Measurements from ENCODE around the gene RPTOR. TPM values are rescaled to one million over a fixed set of nuclear protein-coding genes. Genes with fewer than 3 reads are reported as not detected.
"Not testable (repeated sequence)": the region's sequence is repeated elsewhere in the genome, so short reads cannot be mapped to it uniquely, and the experiment has no call there.

RPTOR gene
- polyA plus RNA-seq, 5 donors, result 13.5 to 23.7 (median 15.7) TPM

DNA sequence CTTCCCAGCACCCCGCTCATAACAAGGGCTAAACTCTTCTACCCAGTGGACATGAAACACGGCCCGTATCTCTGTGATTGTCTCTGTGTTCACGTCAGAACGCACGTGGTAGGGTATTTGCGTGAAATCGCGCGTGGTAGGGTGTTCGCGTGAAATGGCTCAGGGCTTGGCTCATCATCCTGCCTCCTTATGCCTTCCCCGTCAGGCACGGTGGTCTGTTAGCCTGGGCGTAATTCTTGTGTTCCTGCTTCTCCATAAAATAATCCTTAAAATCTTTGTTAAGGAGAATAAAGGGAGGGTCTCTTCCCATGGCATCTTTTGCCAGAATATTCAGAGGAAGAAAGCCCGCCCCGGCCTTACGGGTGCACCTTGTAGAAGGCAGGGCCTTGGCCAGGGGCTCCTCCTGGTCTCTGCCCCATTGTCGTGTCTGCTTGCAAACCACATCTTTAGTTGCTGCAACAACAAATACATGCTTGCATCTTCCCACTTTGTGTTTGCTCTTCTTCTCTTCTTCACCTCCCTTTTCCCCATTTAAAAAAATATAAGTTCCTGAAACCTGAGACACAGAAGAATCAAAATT lies 330.3 kb downstream of the RPTOR start:
- DNase-seq, result no peak

DNA sequence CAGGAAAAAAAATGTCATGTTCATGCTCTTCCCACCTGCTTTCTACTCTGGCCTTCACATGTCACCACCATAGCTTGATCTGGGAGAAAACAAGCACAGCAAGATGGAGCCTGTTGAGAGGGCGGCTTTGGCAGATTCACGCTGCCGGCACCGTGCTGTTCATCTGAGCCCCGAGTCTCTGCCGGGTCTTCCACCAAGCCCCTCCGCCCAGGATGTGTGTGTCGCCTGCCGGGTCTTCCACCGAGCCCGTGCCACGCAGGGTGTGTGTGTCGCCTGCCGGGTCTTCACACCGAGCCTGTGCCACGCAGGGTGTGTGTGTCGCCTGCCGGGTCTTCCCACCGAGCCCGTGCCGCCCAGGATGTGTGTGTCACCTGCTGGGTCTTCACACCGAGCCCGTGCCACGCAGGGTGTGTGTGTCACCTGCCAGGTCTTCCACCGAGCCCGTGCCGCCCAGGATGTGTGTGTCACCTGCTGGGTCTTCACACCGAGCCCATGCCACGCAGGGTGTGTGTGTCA lies 330.9 kb downstream of the RPTOR start:
- DNase-seq, result not testable (repeated sequence)

DNA sequence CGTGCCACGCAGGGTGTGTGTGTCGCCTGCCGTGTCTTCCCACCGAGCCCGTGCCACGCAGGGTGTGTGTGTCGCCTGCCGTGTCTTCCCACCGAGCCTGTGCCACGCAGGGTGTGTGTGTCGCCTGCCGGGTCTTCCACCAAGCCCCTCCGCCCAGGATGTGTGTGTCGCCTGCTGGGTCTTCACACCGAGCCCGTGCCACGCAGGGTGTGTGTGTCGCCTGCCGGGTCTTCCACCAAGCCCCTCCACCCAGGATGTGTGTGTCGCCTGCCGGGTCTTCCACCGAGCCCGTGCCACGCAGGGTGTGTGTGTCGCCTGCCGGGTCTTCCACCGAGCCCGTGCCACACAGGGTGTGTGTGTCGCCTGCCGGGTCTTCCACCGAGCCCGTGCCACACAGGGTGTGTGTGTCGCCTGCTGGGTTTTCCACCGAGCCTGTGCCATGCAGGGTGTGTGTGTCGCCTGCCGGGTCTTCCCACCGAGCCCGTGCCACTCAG lies 331.9 kb downstream of the RPTOR start:
- DNase-seq, result not testable (repeated sequence)

DNA sequence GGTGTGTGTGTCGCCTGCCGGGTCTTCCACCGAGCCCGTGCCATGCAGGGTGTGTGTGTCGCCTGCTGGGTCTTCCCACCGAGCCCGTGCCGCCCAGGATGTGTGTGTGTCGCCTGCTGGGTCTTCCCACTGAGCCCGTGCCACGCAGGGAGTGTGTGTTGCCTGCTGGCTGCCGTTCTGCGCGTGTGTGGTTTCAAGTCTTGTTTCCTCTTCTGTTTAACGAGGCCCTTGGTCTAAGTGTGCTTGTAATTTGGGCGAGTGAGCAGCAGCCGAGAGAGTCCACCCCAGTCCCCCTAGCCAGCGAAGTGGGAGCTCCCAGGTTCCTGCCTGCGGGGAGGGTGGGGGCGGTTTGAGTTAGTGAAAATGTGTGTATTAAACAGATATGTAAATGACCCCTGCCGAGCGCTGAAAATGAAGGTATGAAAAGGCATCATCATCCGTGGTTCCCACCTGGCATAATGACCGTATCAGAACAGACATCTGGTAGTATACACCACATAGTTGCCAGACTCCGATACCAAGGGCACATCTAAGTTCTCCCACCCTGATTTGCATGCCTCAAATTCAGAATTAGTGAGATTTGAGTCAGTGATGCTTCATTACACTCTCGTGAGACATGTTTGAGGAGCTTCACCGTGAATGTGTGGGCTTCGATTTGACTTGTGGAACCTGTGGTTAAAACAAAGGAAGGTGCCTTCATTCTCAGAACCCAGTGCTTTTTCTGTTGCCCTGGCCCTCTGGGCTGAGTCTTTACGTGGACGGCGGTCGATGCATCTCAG lies 332.5 kb downstream of the RPTOR start:
- no peak for DNase-seq

DNA sequence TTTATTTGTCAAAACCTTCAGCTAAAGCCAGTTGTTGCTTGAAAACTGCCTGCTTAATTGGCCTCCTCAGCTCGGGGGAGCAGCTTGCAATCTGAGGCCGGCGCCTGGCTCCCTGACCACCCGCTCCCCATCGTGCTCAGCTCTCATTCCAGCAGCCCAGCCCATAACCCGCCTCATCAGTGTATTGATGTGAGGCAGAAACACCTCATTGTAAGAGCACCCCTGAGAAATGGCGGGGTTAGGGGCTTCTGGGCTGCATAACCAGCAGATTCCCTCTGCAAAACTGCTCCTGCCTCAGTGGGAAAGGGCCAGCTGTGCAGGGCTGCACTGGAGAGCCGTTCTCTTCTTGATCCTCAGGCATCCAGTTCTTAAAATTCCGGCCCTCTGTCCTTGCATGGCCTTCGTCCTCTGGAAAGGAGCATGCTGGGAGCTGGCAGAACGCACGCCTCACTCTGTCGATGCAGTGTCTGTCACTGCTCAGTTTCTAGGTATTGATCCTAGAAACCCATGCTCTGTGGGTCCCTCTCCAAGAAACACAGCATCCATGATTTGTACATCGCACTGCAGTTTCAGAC lies 333.2 kb downstream of the RPTOR start:
- no peak for DNase-seq

DNA sequence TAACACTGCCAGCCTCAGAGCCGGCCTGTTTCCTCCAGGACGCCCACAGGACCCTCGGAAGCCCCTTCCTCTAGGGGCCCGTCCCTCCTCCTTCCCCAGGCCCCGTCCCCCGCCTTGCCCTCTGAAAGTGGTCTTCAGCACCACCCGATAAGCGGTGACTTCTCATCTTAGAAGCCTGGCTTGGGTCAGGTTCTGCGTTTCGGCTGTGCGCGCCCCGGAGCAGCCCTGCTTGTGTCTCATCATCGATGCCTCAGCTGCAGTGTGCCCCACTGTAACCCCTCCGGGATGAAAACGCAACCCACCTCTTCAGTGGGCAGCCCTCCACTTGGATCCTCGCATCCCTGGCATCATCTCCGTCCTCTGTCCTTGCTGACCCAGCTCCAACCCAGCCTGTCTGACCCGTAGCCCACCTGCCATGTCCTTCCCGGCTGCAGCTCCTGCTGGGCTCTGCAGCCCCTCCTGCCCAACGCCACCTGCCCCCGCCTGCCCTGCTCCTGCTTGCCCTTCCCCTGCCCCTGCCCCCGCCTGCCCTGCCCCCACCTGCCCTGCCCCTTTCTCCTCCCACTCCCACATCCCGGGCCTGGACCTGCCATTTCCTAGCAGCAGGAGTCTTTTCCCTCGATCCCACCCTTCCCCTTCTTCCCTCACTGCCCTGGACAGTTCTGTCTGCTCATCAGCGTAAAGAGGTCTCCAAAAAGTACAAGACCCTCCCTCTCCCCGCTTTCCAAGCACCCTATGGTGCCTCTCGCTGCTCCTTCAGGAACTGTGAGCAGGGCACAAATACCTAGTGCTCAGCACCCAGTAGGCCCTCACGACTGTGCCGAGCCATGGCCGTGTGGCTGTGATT lies 334.5 kb downstream of the RPTOR start:
- no peak for DNase-seq

DNA sequence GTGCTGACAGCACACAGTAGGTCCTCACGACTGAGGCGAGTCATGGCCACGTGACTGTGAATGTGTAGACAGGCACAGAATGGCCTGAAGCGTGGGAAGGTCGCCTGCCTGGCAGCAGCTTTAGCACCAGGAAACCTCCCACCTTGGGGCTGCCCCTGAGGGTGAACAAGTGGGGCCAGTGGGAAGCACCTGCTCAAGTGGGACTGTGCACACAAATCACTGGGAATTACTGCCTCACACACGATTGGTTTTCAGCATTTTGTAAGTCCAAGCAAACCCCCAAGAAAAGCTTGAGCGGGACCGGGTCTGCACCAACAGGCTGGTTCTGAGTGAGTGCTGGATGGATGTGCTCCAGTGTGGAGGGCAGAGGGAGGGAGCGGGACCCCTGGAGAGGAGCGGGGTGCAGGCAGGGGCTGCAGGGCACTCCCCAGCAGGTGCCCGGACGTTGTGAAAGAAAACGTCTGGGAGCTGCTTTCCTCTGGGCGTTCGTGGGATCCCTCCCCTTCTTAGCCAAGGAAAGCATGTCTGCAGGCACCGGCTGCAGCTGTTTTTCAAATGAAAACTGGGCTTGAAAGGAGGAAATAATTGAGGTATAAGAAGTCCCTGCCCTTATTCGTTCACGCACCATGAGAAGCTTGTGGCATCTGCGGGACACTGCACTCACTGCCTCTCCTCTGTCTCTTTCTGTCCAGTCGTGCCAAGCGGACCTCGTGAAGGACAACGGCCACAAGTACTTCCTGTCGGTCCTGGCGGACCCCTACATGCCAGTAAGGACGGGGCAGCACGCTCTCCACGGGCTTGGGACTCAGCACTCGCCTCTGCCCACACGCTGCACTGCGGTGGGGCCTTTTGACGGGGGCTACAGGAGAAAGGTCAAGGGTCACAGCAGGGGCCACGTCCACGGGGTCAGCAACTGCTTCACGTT lies 335.3 kb downstream of the RPTOR start:
- no peak for DNase-seq

DNA sequence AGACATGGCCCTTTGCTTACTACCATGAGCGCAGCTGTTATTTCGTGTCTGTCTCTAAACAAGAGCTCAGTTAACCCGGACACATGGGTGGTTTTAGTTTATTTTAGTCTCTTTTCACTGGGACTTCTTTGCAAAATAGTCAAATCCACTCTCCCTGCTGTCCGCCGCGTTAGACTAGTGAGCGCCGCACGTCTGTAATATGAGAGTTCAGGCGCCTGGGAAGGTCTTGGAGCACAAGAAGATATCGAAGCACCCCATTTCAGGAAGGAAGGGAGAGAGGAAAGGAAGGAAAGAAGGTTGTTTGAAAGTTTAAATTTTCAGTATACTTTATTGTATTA lies 336.0 kb downstream of the RPTOR start:
- no peak for DNase-seq

DNA sequence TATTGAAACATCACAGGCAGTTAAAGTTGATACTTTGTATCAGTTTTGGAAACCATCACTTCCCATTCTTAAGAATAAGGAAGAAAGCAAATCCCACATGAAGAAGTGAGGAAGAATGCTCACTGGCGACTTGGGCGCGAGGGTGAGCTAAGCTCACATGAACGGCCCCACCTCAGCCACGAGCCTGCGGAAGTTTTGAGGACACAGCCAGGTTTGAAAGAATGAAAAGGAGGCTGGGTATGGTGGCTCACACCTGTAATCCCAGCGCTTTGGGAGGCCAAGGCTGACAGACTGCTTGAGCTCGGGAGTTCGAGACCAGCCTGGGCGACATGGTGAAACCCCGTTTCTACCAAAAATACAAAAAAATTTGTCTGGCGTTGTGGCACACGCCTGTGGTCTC lies 336.7 kb downstream of the RPTOR start:
- no peak for DNase-seq

DNA sequence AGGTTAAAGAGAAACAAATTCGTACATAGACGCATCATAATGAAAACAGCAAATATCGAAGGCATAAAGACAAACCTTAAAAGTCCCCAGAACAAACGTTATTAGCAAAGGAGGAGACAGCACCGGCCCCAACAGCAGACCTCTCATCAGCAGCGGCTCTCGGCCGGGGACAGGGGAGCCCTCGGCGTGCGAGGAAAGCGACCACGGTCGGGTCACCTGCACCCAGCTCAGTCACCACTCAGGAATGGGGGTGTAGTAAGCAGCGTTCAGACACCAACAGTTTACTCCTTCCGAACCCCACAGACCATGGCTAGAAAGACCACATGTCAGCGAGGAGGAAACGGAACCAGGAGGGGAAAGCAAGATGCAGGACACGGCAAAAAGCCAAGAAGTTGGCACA lies 337.7 kb downstream of the RPTOR start:
- DNase-seq, result no peak

DNA sequence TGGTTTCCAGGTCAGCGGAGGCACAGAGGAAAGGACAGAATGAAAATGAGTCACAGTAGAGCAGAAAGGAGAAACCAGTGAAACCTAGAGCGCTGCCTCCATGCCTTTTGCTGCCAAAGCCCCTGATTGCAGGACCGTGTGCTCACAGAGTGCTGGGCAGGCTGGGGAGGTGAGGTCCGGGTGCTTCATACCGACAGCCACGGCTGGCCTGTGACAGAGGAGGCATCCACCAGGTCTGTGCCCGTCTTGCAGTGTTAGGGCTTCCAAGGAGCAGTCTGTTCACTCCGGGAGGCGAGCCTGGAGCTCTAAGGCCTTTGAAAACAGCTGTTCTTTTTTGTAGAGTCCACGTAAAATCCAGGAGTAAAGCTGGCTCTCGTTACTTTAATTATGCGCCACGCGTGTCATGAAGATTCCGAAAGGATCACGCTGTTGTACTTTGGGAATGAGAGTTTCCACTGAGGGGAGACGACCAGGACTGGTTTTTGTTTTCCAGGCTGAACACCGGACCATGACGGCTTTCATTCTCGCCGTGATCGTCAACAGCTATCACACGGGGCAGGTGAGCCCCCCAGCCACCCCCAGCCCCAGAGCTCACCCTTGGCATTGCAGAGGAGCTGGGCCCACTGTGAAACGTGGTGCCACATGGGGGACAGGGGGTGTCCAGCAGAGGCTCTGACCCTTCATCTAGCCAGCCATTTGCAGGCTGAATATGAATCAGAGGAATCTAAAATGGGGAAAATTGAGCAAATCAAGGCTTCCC lies 338.5 kb downstream of the RPTOR start:
- no peak for DNase-seq

DNA sequence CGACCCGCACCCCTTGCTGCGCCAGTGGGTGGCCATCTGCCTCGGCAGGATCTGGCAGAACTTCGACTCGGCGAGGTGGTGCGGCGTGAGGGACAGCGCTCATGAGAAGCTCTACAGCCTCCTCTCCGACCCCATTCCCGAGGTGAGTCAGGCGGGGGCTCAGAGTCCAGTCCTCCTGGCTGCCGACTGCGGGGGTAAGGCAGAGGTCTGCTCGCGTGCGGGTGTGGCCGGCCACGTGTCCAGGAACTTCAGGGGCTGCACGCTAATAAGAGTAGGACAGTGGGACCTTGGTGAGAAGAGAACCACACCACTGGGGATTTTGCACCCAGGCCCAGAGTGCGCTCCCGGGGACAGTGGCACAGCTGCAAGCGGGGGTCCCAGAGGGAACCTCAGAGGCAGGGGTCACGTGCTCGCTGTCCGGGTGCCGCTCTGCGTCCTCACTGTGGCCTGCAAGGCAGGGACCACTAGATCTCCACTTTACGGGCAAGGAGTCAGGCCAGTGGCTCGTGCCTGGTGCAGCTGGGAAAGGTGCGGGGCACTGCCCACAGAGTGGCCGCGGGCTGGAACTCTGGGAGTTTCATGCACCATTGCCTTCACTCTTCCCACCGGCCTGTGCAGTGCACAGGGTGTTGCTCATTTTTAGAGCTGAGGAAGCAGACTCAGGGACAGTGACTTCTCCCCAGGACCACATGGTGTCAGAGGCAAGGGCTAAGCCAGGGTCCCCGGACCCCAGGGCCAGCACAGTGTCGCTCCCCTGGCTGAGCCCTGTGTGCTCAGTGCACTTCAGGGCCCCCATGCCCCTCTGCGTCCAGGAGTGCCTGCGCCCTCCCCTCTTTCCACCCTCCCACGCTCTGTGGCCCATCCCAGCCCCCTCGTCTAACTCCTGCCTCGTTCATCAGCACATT lies 339.4 kb downstream of the RPTOR start:
- DNase-seq, result no peak

DNA sequence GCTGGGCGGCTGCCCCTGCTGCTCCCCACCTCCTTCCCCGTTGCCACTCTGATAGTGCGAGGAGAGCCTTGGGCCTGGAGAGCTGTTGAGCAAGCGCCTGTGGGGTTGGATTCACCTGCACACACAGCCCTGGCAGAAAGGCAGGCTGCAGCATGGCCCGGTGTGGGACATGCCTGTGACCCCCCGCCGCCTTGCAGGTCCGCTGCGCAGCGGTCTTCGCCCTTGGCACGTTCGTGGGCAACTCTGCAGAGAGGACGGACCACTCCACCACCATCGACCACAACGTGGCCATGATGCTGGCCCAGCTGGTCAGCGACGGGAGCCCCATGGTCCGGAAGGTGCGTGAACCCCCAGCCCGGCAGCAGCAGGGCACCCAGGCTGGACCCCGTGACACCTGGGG lies 340.2 kb downstream of the RPTOR start:
- DNase-seq, result no peak

DNA sequence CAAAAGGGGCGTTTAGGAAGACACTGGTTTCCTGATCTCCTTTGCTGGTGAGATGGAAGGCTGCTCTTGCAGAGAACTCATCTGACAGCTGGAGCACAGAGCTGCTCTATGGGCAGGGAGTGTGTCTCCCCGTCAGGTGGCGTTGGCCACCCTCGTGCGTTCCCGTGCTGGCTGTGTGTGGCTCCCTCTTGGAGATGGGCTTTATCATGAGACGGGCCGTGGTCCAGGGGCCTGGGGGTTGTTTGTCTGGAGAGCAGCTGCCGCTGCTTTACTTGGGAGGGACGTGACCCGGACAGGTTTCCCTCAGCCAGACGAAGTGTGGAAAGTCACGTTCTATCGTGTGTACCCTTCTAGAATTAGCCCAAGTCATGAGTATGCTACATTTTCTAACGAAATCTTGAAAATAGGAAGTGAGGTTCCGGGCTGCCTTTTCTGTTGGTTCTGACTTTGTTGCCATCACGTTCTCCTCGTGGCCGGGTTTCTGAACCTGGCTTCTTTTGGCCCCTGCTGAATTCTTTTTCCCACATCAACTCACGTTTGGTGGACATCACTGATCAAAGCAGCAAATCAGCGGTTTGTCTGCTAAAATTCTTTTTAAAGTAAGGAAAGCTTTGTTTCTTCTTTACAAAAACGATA lies 341.4 kb downstream of the RPTOR start:
- DNase-seq, result no peak

DNA sequence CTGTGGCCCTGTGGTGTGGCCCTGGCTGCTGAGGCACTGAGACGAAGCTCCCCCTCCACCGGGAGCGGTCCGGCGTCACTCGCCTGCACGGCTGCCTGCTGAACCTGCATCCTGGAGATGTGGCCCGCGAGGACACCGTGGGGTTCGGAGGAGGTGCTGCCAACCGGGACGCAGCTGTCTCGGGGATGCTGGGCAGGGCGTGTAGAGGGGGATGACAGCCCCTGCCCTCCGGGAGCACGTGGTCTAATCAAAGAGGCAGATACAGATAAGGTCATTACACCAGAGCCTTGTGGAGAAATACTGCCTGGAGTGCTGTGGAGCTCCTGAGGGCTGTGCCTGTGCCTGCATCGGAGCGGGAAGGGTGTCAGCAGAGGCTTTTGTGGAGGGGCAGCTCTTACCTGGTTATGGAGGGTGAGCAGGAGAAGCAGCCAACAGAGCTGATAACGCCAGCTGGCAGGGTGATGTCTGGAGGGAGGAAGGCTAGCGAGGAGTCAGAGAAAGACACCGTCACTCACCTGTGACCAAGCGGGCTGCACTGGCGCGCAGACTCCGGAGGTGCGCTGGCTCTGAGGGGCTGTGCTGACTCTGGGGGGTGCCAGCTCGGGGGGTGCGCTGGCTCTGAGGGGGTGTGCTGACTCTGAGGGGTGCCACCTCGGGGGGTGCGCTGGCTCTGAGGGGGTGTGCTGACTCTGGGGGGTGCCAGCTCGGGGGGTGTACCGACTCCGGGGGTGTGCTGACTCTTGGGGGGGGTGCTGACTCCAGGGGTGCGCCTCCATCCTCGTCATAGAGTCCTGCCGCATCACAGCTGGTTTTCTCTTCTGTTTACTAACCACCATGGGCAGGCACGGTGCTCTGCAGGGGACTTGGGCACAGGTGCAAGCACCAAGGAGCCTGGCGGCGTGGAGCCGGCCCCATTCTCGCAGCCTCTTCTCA lies 342.3 kb downstream of the RPTOR start:
- DNase-seq, result no peak

DNA sequence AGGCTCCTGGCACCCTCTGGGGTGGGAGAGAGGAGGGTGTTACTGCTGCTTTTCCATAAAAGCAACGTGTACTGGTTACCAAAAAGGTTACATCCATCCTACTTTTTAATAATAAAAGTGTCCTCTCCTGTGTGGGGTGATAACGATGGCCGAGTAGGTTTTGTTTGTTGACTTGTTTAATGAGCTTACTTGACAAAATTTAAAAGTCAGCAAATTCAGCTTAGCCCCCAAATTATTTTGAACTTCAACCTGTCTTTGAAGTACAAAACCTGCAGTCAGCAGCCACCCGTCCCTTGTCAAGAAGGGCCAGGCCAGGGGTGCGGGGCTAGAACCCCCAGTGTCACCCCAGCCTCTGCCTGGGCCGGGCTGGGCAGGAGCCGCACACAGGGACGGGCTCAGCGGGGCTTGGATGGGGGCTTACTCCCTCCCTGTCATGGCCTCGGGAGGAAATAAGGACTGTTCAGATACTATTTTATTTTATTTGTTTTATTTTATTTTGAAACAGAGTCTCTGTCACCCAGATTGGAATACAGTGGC lies 343.1 kb downstream of the RPTOR start:
- DNase-seq, result no peak
